H9 (cell line): ENCODE data around the gene GRIK3. TPM values are rescaled to one million over a fixed set of nuclear protein-coding genes. Genes with fewer than 3 reads are reported as not detected.

Experiments
- DNase-seq: peaks from one replicate; pipeline ENCODE4 v3.0.0-alpha.2; 2017
- H2AFZ ChIP-seq: one replicate; pipeline ENCODE4 v1.6.1; 2013; ENCODE audit warnings: mild to moderate bottlenecking, low read length, control low read depth, moderate library complexity
- H2AK5ac ChIP-seq: 2 replicates; pipeline ENCODE4 v1.6.1; 2013; ENCODE audit warnings: low read length, control low read depth, mixed read lengths; ENCODE audit not compliant: insufficient read length
- H2BK120ac ChIP-seq: one replicate; pipeline ENCODE4 v1.6.1; 2013; ENCODE audit warnings: low read depth, mild to moderate bottlenecking, low read length, control low read depth, inconsistent platforms; ENCODE audit not compliant: poor library complexity, severe bottlenecking
- H2BK12ac ChIP-seq: 2 replicates; pipeline ENCODE4 v1.6.1; 2013; ENCODE audit warnings: low read length, control low read depth, mixed read lengths, low read depth; ENCODE audit not compliant: insufficient read length
- H2BK15ac ChIP-seq: 2 replicates; pipeline ENCODE4 v1.6.1; 2013; ENCODE audit warnings: low read depth, low read length, control low read depth
- H2BK20ac ChIP-seq: one replicate; pipeline ENCODE4 v1.6.1; 2013; ENCODE audit warnings: low read depth, mild to moderate bottlenecking, low read length, control low read depth, inconsistent platforms; ENCODE audit not compliant: poor library complexity, severe bottlenecking
- H2BK5ac ChIP-seq: 2 replicates; pipeline ENCODE4 v1.6.1; 2013; ENCODE audit warnings: low read length, control low read depth, mixed read lengths; ENCODE audit not compliant: insufficient read length
- H3K14ac ChIP-seq: 2 replicates; pipeline ENCODE4 v1.6.1; 2013; ENCODE audit warnings: low read length, control low read depth; ENCODE audit not compliant: insufficient read depth
- H3K18ac ChIP-seq: 2 replicates; pipeline ENCODE4 v1.6.1; 2013; ENCODE audit warnings: low read depth, mild to moderate bottlenecking, mixed read lengths, low read length, control low read depth; ENCODE audit not compliant: insufficient read length
- H3K23ac ChIP-seq: 2 replicates; pipeline ENCODE4 v1.6.1; 2013; ENCODE audit warnings: low read length, control low read depth, mixed read lengths, low read depth; ENCODE audit not compliant: insufficient read length
- H3K23me2 ChIP-seq: 2 replicates; pipeline ENCODE4 v1.6.1; 2013; ENCODE audit warnings: low read depth, mild to moderate bottlenecking, mixed read lengths, low read length, control low read depth; ENCODE audit not compliant: insufficient read length, poor library complexity, severe bottlenecking
- H3K27ac ChIP-seq: 2 replicates; pipeline ENCODE4 v1.5.1; 2013; ENCODE audit warnings: low read length, control low read depth, mixed read lengths, low read depth; ENCODE audit not compliant: insufficient read length
- H3K27me3 ChIP-seq: 2 replicates; pipeline ENCODE4 v1.6.1; 2013; ENCODE audit warnings: low read length, control low read depth, inconsistent platforms; ENCODE audit not compliant: insufficient read depth
- H3K4ac ChIP-seq: 2 replicates; pipeline ENCODE4 v1.6.1; 2013; ENCODE audit warnings: low read depth, mild to moderate bottlenecking, control low read depth, inconsistent platforms, low read length, moderate library complexity
- H3K4me1 ChIP-seq: 2 replicates; pipeline ENCODE4 v1.6.1; 2013; ENCODE audit warnings: low read length, control low read depth, inconsistent platforms; ENCODE audit not compliant: insufficient read depth
- H3K4me2 ChIP-seq: 2 replicates; pipeline ENCODE4 v1.6.1; 2013; ENCODE audit warnings: low read length, control low read depth, mixed read lengths; ENCODE audit not compliant: insufficient read length, insufficient read depth
- H3K56ac ChIP-seq: 2 replicates; pipeline ENCODE4 v1.6.1; 2013; ENCODE audit warnings: low read depth, mild to moderate bottlenecking, mixed read lengths, low read length, control low read depth; ENCODE audit not compliant: insufficient read length
- H3K79me1 ChIP-seq: 2 replicates; pipeline ENCODE4 v1.6.1; 2013; ENCODE audit warnings: low read depth, mild to moderate bottlenecking, moderate library complexity, low read length, control low read depth, inconsistent platforms; ENCODE audit not compliant: insufficient read depth, poor library complexity, severe bottlenecking
- H3K79me2 ChIP-seq: 2 replicates; pipeline ENCODE4 v1.6.1; 2013; ENCODE audit warnings: low read length, control low read depth, inconsistent platforms; ENCODE audit not compliant: insufficient read depth
- H3K9ac ChIP-seq: 2 replicates; pipeline ENCODE4 v1.6.1; 2013; ENCODE audit warnings: low read length, control low read depth, mixed read lengths; ENCODE audit not compliant: insufficient read length; ENCODE audit errors: extremely low read depth
- H3K9me3 ChIP-seq: one replicate; pipeline ENCODE4 v1.6.1; 2013; ENCODE audit warnings: low read depth, low read length, inconsistent platforms; ENCODE audit not compliant: control insufficient read depth
- H3T11ph ChIP-seq: one replicate; pipeline ENCODE4 v1.6.1; 2013; ENCODE audit warnings: mild to moderate bottlenecking, low read length, control low read depth, inconsistent platforms
- H4K20me1 ChIP-seq: one replicate; pipeline ENCODE4 v1.6.1; 2013; ENCODE audit not compliant: control insufficient read depth, insufficient read length, insufficient read depth
- H4K5ac ChIP-seq: 2 replicates; pipeline ENCODE4 v1.6.1; 2013; ENCODE audit warnings: low read depth, mild to moderate bottlenecking, mixed read lengths, low read length, control low read depth; ENCODE audit not compliant: insufficient read length
- H4K8ac ChIP-seq: replicated peaks from 2 replicates; pipeline ENCODE4 v1.6.1; 2013; ENCODE audit warnings: low read length, control low read depth, mixed read lengths, low read depth; ENCODE audit not compliant: insufficient read length
- H4K91ac ChIP-seq: 2 replicates; pipeline ENCODE4 v1.6.1; 2013; ENCODE audit warnings: low read depth, mild to moderate bottlenecking, moderate library complexity, mixed read lengths, low read length, control low read depth; ENCODE audit not compliant: insufficient read length
- H3K27ac Mint-ChIP-seq, 3 experiments: 2 replicates in 2 of 3; 3 replicates in 1 of 3; pipeline ENCODE4 v1.8.0; 2020 to 2021; ENCODE audit warnings: mixed read lengths in 3 of 3, mild to moderate bottlenecking in 1 of 3, moderate library complexity in 1 of 3
- H3K27me3 Mint-ChIP-seq: 2 replicates; pipeline ENCODE4 v1.8.0; 2021; ENCODE audit warnings: low read depth, mild to moderate bottlenecking, moderate library complexity, mixed read lengths
- H3K36me3 Mint-ChIP-seq, 3 experiments: 2 replicates in 2 of 3; 3 replicates in 1 of 3; pipeline ENCODE4 v1.8.0; 2020 to 2021; ENCODE audit warnings: low read depth in 3 of 3, mixed read lengths in 3 of 3; ENCODE audit not compliant: insufficient read depth in 1 of 3
- H3K4me1 Mint-ChIP-seq, 2 experiments: 2 replicates each; pipeline ENCODE4 v1.8.0; 2020; ENCODE audit warnings: mixed read lengths in 2 of 2
- H3K4me3 Mint-ChIP-seq, 2 experiments: 2 replicates in 1 of 2; 3 replicates in 1 of 2; pipeline ENCODE4 v1.8.0; 2020 to 2021; ENCODE audit warnings: mild to moderate bottlenecking in 2 of 2, mixed read lengths in 2 of 2, moderate library complexity in 1 of 2
- H3K9me3 Mint-ChIP-seq, 2 experiments: 2 replicates in 1 of 2; 3 replicates in 1 of 2; pipeline ENCODE4 v1.8.0; 2020; ENCODE audit warnings: mild to moderate bottlenecking in 2 of 2, mixed read lengths in 2 of 2, moderate library complexity in 1 of 2
- WGBS: extraction: QIAGEN DNeasy Blood & Tissue Kit; methylation state at CpG from one replicate; pipeline ENCODE4 v1.1.7; 2013; ENCODE audit warnings: missing lambda C conversion rate, low lambda C conversion rate, mixed read lengths; ENCODE audit not compliant: insufficient read length; ENCODE audit errors: extremely low coverage; 5-methylcytosine and 5-hydroxymethylcytosine counted together
- total RNA-seq: library from RNA; stranded (reverse); gene quantifications from 2 replicates; pipeline ENCODE4 v1.2.1, GENCODE V29; 2021
- TF ChIP-seq, protein P1 (sequence below): fragments of 200-600 bp; sonication (generic); conservative IDR thresholded peaks from 3 replicates; pipeline ENCODE4 v1.8.0; 2021; ENCODE audit warnings: antibody characterized with exemption, mild to moderate bottlenecking

The GRIK3 gene
- total RNA-seq, 1 experiment from 2014 or later, result 1.7 TPM

DNA sequence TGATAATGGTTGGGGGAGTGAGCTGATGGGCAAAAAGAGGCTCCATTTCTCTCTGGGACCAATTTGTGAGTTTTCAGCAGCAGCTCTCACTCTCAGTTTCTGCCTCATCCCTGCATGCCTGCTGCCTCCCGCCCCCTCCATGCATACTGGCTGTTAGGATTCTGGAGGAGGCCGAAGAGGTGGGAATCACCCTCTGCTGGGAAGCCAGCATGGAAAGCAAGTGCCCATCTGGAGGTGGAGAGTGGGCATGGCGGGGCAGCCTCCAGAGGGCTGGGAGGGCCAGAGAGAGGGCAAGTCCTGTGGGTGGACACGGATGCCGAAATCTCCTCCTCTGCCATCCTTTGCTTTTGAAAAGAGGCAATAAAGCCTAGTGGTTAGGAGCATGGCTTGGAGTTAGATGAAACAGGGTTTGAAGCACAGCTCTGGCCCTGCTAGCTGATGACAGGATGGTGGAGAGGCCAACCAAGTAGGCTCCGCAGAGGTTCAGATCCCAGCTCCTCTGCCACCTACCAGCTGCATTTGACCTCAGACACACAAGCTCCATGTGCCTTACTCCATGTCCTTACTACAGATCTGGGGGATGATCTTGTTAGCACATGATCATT is 113.4 kb downstream of the GRIK3 start:
- H3K27me3 ChIP-seq, result no peaks in the 10 kb centered on the region
- no peaks in the 10 kb centered on the region for H4K20me1 ChIP-seq
- peak; percentile 18 for DNase-seq
- H4K5ac ChIP-seq, result no peak overlapping the region
- no peak overlapping the region for H3K18ac ChIP-seq
- no peak overlapping the region for H3T11ph ChIP-seq
- no peak overlapping the region for H2BK15ac ChIP-seq
- H3K56ac ChIP-seq, result no peak overlapping the region
- H3K9ac ChIP-seq, result no peak overlapping the region
- H3K79me2 ChIP-seq, result no peaks in the 10 kb centered on the region
- H2AK5ac ChIP-seq, result no peak overlapping the region
- no peak overlapping the region for H2BK12ac ChIP-seq
- no peak overlapping the region for H2BK20ac ChIP-seq
- no peak overlapping the region for H3K23ac ChIP-seq
- H2BK5ac ChIP-seq, result no peak overlapping the region
- no peaks in the 10 kb centered on the region; the same call in 1 of the 2 replicates for H3K4me1 ChIP-seq
- H3K4ac ChIP-seq, result no peak overlapping the region
- no peak overlapping the region for H3K4me3 Mint-ChIP-seq
- H3K27ac ChIP-seq, result no peak overlapping the region
- no peak overlapping the region for H3K14ac ChIP-seq
- H3K4me1 Mint-ChIP-seq, result peaks cover 19 to 40% of the 10 kb centered on the region in 2 experiments
- no CpG with 5 or more reads among the region's 6 CpGs for WGBS
- H3K36me3 Mint-ChIP-seq, result peaks cover 1 to 11% (median 4%) of the 10 kb centered on the region in 3 experiments; a peak in 6 of 7 replicates
- no peak overlapping the region for H2AFZ ChIP-seq
- H3K23me2 ChIP-seq, result no peaks in the 10 kb centered on the region
- H3K27me3 Mint-ChIP-seq, result peaks cover 2% of the 10 kb centered on the region
- H3K4me2 ChIP-seq, result no peak overlapping the region
- no peak overlapping the region for H4K91ac ChIP-seq
- no peaks in the 10 kb centered on the region for H3K9me3 ChIP-seq
- TF ChIP-seq, protein P1, sequence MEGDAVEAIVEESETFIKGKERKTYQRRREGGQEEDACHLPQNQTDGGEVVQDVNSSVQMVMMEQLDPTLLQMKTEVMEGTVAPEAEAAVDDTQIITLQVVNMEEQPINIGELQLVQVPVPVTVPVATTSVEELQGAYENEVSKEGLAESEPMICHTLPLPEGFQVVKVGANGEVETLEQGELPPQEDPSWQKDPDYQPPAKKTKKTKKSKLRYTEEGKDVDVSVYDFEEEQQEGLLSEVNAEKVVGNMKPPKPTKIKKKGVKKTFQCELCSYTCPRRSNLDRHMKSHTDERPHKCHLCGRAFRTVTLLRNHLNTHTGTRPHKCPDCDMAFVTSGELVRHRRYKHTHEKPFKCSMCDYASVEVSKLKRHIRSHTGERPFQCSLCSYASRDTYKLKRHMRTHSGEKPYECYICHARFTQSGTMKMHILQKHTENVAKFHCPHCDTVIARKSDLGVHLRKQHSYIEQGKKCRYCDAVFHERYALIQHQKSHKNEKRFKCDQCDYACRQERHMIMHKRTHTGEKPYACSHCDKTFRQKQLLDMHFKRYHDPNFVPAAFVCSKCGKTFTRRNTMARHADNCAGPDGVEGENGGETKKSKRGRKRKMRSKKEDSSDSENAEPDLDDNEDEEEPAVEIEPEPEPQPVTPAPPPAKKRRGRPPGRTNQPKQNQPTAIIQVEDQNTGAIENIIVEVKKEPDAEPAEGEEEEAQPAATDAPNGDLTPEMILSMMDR, result no peak
- H3K27ac Mint-ChIP-seq, result no peak overlapping the region
- no peak overlapping the region for H4K8ac ChIP-seq
- H3K9me3 Mint-ChIP-seq, result peaks cover 15% of the 10 kb centered on the region in 2 experiments
- no peaks in the 10 kb centered on the region for H3K79me1 ChIP-seq
- no peak overlapping the region for H2BK120ac ChIP-seq
